Sigmoid colon (tissue), 4 donors: ENCODE measurements around the gene R3HDM4.

ENCODE experiments used
- CTCF ChIP-seq, 4 experiments: fragments of 450-650 bp in 3 of 4; fragments of 200-600 bp in 1 of 4; IDR thresholded peaks; one replicate each; pipeline ENCODE4 v1.5.1; 2016 to 2019; ENCODE audit warnings: antibody characterized with exemption in 4 of 4, mild to moderate bottlenecking in 3 of 4, moderate library complexity in 2 of 4
- POLR2AphosphoS5 ChIP-seq, 4 donors: sonication (generic); formaldehyde crosslinking; IDR thresholded peaks; one replicate each; pipeline ENCODE4 v1.6.1; 2017; ENCODE audit warnings: antibody characterized with exemption in 4 of 4

- no peak for TF ChIP-seq CTCF (IDR thresholded peaks at IDR 0.05)
- no peak for TF ChIP-seq POLR2AphosphoS5 (IDR thresholded peaks at IDR 0.05)
Observed at GRCh38 chr19:896434-896833, 16.6 kb downstream of the R3HDM4 start.
